Measurements from ENCODE around the gene INSC. TPM values are rescaled to one million over a fixed set of nuclear protein-coding genes. Genes with fewer than 3 reads are reported as not detected.
"Not testable (repeated sequence)": the region's sequence is repeated elsewhere in the genome, so short reads cannot be mapped to it uniquely, and the experiment has no call there.

INSC gene
- not detected for polyA plus RNA-seq (2012; ENCODE audit: missing spikeins)

GRCh38 chr11:15114501-15115475 is at the start of gene INSC:
INSC (plus strand) TSS chr11:15114923; CDS start chr11:15149175, 34,252 bp downstream.
- peak; percentile 46 for FAIRE-seq
- TF ChIP-seq POLR2AphosphoS5 (IDR thresholded peaks at IDR 0.05; ENCODE audit: low read depth, low read length) (no peak), POLR2A (IDR thresholded peaks at IDR 0.05; ENCODE audit: low read depth, low read length) (no peak), TAF1 (IDR thresholded peaks at IDR 0.05; ENCODE audit: borderline replicate concordance, low read depth, low read length) (no peak)
- DNase-seq (ENCODE audit: insufficient read length) = no peak

- not testable (repeated sequence) for DNase-seq (ENCODE audit: insufficient read length); FAIRE-seq
These were observed 45.0 kb upstream of the INSC start for GRCh38 chr11:15069751-15070150.

- DNase-seq (ENCODE audit: insufficient read length) (no peak), FAIRE-seq (no peak)
- TF ChIP-seq POLR2AphosphoS5 (IDR thresholded peaks at IDR 0.05; ENCODE audit: low read depth, low read length) = no peak
- TF ChIP-seq TAF1 (IDR thresholded peaks at IDR 0.05; ENCODE audit: borderline replicate concordance, low read depth, low read length) = no peak
These were observed 43.0 kb upstream of the INSC start for GRCh38 chr11:15071556-15072255.

GRCh38 chr11:15072551-15073143 is 42.1 kb upstream of the INSC start:
- FAIRE-seq = no peak
- DNase-seq (ENCODE audit: insufficient read length) = no peak
- no peak for TF ChIP-seq TAF1 (IDR thresholded peaks at IDR 0.05; ENCODE audit: borderline replicate concordance, low read depth, low read length)
- no peak for TF ChIP-seq POLR2A (IDR thresholded peaks at IDR 0.05; ENCODE audit: low read depth, low read length)
- no peak for TF ChIP-seq POLR2AphosphoS5 (IDR thresholded peaks at IDR 0.05; ENCODE audit: low read depth, low read length)

GRCh38 chr11:15073361-15074205 is 41.1 kb upstream of the INSC start, which contains the start of gene CALCB:
CALCB (plus strand) TSS chr11:15073593; CDS start chr11:15074719, 1,126 bp downstream.
- TF ChIP-seq TAF1 (IDR thresholded peaks at IDR 0.05; ENCODE audit: borderline replicate concordance, low read depth, low read length) (no peak), POLR2A (IDR thresholded peaks at IDR 0.05; ENCODE audit: low read depth, low read length) (no peak), POLR2AphosphoS5 (IDR thresholded peaks at IDR 0.05; ENCODE audit: low read depth, low read length) (no peak)
- no peak for DNase-seq (ENCODE audit: insufficient read length)
- FAIRE-seq = no peak

- no peak for TF ChIP-seq TAF1 (IDR thresholded peaks at IDR 0.05; ENCODE audit: borderline replicate concordance, low read depth, low read length)
- TF ChIP-seq POLR2A (IDR thresholded peaks at IDR 0.05; ENCODE audit: low read depth, low read length) = no peak
- TF ChIP-seq POLR2AphosphoS5 (IDR thresholded peaks at IDR 0.05; ENCODE audit: low read depth, low read length) = no peak
- FAIRE-seq (peak; percentile 91), DNase-seq (ENCODE audit: insufficient read length) (peak; percentile 54)
These were observed 40.2 kb upstream of the INSC start for GRCh38 chr11:15074206-15075161.

GRCh38 chr11:15075162-15075526 is 39.6 kb upstream of the INSC start:
- no peak for DNase-seq (ENCODE audit: insufficient read length)
- no peak for FAIRE-seq
- TF ChIP-seq POLR2A (IDR thresholded peaks at IDR 0.05; ENCODE audit: low read depth, low read length) (no peak), POLR2AphosphoS5 (IDR thresholded peaks at IDR 0.05; ENCODE audit: low read depth, low read length) (no peak), TAF1 (IDR thresholded peaks at IDR 0.05; ENCODE audit: borderline replicate concordance, low read depth, low read length) (no peak)

GRCh38 chr11:15091175-15091574 is 23.5 kb upstream of the INSC start:
- DNase-seq (ENCODE audit: insufficient read length) (no peak), FAIRE-seq (no peak)
- TF ChIP-seq POLR2AphosphoS5 (IDR thresholded peaks at IDR 0.05; ENCODE audit: low read depth, low read length) (no peak), POLR2A (IDR thresholded peaks at IDR 0.05; ENCODE audit: low read depth, low read length) (no peak), TAF1 (IDR thresholded peaks at IDR 0.05; ENCODE audit: borderline replicate concordance, low read depth, low read length) (no peak)

- FAIRE-seq (no peak), DNase-seq (ENCODE audit: insufficient read length) (no peak)
- TF ChIP-seq POLR2A (IDR thresholded peaks at IDR 0.05; ENCODE audit: low read depth, low read length) (no peak), POLR2AphosphoS5 (IDR thresholded peaks at IDR 0.05; ENCODE audit: low read depth, low read length) (no peak), TAF1 (IDR thresholded peaks at IDR 0.05; ENCODE audit: borderline replicate concordance, low read depth, low read length) (no peak)
These were observed 23.1 kb upstream of the INSC start for GRCh38 chr11:15091625-15092024.

GRCh38 chr11:15093432-15093831 is 21.3 kb upstream of the INSC start:
- DNase-seq (ENCODE audit: insufficient read length) (no peak), FAIRE-seq (peak; percentile 70)
- TF ChIP-seq POLR2A (IDR thresholded peaks at IDR 0.05; ENCODE audit: low read depth, low read length) (no peak), TAF1 (IDR thresholded peaks at IDR 0.05; ENCODE audit: borderline replicate concordance, low read depth, low read length) (no peak), POLR2AphosphoS5 (IDR thresholded peaks at IDR 0.05; ENCODE audit: low read depth, low read length) (no peak)
